Measurements from ENCODE around the gene TRERF1. TPM values are rescaled to one million over a fixed set of nuclear protein-coding genes. Genes with fewer than 3 reads are reported as not detected.
A peak's percentile ranks its signal among the peaks of the same experiment; 100 is the strongest.
"Not testable (repeated sequence)": the region's sequence is repeated elsewhere in the genome, so short reads cannot be mapped to it uniquely, and the experiment has no call there.

TRERF1 gene
- total RNA-seq, 1 donor: 10.8 TPM

GRCh38 chr6:42204768-42205282, 246.9 kb downstream of the TRERF1 start:
- DNase-seq (ENCODE audit: low read depth in 2 of 3, low spot score in 2 of 3): no peak

- no peak for DNase-seq (ENCODE audit: low read depth in 2 of 3, low spot score in 2 of 3)
Measured at GRCh38 chr6:42203183-42203582, 248.5 kb downstream of the TRERF1 start.

- DNase-seq (ENCODE audit: low read depth in 2 of 3, low spot score in 2 of 3): not testable (repeated sequence)
Measured at GRCh38 chr6:42202131-42202915, 249.4 kb downstream of the TRERF1 start.

- DNase-seq (ENCODE audit: low read depth in 2 of 3, low spot score in 2 of 3): no peak
Measured at GRCh38 chr6:42201382-42201781, 250.3 kb downstream of the TRERF1 start.

GRCh38 chr6:42200035-42200434, 251.7 kb downstream of the TRERF1 start:
- no peak for DNase-seq (ENCODE audit: low read depth in 2 of 3, low spot score in 2 of 3)

- DNase-seq (ENCODE audit: low read depth in 2 of 3, low spot score in 2 of 3): no peak
Measured at GRCh38 chr6:42199106-42199981, 252.4 kb downstream of the TRERF1 start.

GRCh38 chr6:42197555-42198362, 254.0 kb downstream of the TRERF1 start:
- no peak for DNase-seq (ENCODE audit: low read depth in 2 of 3, low spot score in 2 of 3)

GRCh38 chr6:42195415-42195814, 256.3 kb downstream of the TRERF1 start:
- no peak for DNase-seq (ENCODE audit: low read depth in 2 of 3, low spot score in 2 of 3)

- no peak for DNase-seq (ENCODE audit: low read depth in 2 of 3, low spot score in 2 of 3)
Measured at GRCh38 chr6:42194056-42194455, 257.7 kb downstream of the TRERF1 start.

GRCh38 chr6:42193491-42193894, 258.2 kb downstream of the TRERF1 start:
- DNase-seq (ENCODE audit: low read depth in 2 of 3, low spot score in 2 of 3): no peak

- not testable (repeated sequence) for DNase-seq (ENCODE audit: low read depth in 2 of 3, low spot score in 2 of 3)
Measured at GRCh38 chr6:42192385-42192784, 259.3 kb downstream of the TRERF1 start.

GRCh38 chr6:42190554-42191183, 261.1 kb downstream of the TRERF1 start:
- no peak for DNase-seq (ENCODE audit: low read depth in 2 of 3, low spot score in 2 of 3)

GRCh38 chr6:42188406-42188805, 263.3 kb downstream of the TRERF1 start:
- no peak for DNase-seq (ENCODE audit: low read depth in 2 of 3, low spot score in 2 of 3)

GRCh38 chr6:42185597-42185996, 266.1 kb downstream of the TRERF1 start:
- no peak for DNase-seq (ENCODE audit: low read depth in 2 of 3, low spot score in 2 of 3)

- no peak for DNase-seq (ENCODE audit: low read depth in 2 of 3, low spot score in 2 of 3)
Measured at GRCh38 chr6:42184475-42184874, 267.3 kb downstream of the TRERF1 start.

GRCh38 chr6:42182101-42182500, 269.6 kb downstream of the TRERF1 start:
- DNase-seq (ENCODE audit: low read depth in 2 of 3, low spot score in 2 of 3): no peak

- DNase-seq (ENCODE audit: low read depth in 2 of 3, low spot score in 2 of 3): no peak
Measured at GRCh38 chr6:42179945-42180313, 271.8 kb downstream of the TRERF1 start.

GRCh38 chr6:42179261-42179944, 272.3 kb downstream of the TRERF1 start:
- no peak for DNase-seq (ENCODE audit: low read depth in 2 of 3, low spot score in 2 of 3)

- peak in 2 of 3 donors; percentile 17 to 38 for DNase-seq (ENCODE audit: low read depth in 2 of 3, low spot score in 2 of 3)
Measured at GRCh38 chr6:42177514-42178364, 274.0 kb downstream of the TRERF1 start.
